Measurements from ENCODE around the gene SLC2A4.

SLC2A4 gene

GRCh38 chr17:7294614-7295153 is 13.2 kb downstream of the SLC2A4 start, which contains the start of gene YBX2:
Gene YBX2 (minus strand): TSS chr17:7294639. CDS start chr17:7294500, 139 bp downstream.
- no peaks in the 10 kb centered on the region for H3K36me3 ChIP-seq (ENCODE audit: insufficient read depth, low read depth, low read length)
- no peaks in the 10 kb centered on the region for H3K9me3 ChIP-seq (ENCODE audit: insufficient read depth, low read depth, low read length)
- H3K4me3 ChIP-seq (ENCODE audit: low read length) = peak within 1 kb of the TSS; percentile 66
- no peak within 1 kb of the TSS for H3K27ac ChIP-seq (ENCODE audit: low read length)
- H3K27me3 ChIP-seq (ENCODE audit: insufficient read depth, low read length) = peaks cover 35% of the 10 kb centered on the region
- no peaks in the 10 kb centered on the region; the same call in 1 of the 2 replicates for H3K4me1 ChIP-seq (ENCODE audit: insufficient read depth, low read length)
- no peak within 1 kb of the TSS; the same call in 1 of the 2 replicates for H3K9ac ChIP-seq (ENCODE audit: low read depth, low read length)

GRCh38 chr17:7295230-7296180 is 14.0 kb downstream of the SLC2A4 start:
- Histone ChIP-seq H3K27ac (ENCODE audit: low read length) (no peak overlapping the region), H3K27me3 (ENCODE audit: insufficient read depth, low read length) (peaks cover 35% of the 10 kb centered on the region), H3K9ac (ENCODE audit: low read depth, low read length) (no peak overlapping the region; the same call in 1 of the 2 replicates)

GRCh38 chr17:7296189-7296861 is 14.8 kb downstream of the SLC2A4 start:
- Histone ChIP-seq H3K27me3 (ENCODE audit: insufficient read depth, low read length) (peaks cover 35% of the 10 kb centered on the region), H3K4me3 (ENCODE audit: low read length) (peak overlapping the region; percentile 37; the same call in 1 of the 2 replicates), H3K4me1 (ENCODE audit: insufficient read depth, low read length) (no peaks in the 10 kb centered on the region; the same call in 1 of the 2 replicates), H3K9me3 (ENCODE audit: insufficient read depth, low read depth, low read length) (no peaks in the 10 kb centered on the region), H3K9ac (ENCODE audit: low read depth, low read length) (no peak overlapping the region), H3K36me3 (ENCODE audit: insufficient read depth, low read depth, low read length) (no peaks in the 10 kb centered on the region), H3K27ac (ENCODE audit: low read length) (no peak overlapping the region)

More at GRCh38 chr17:7295230-7296180, 14.0 kb downstream of the SLC2A4 start:
- H3K36me3 ChIP-seq (ENCODE audit: insufficient read depth, low read depth, low read length) = no peaks in the 10 kb centered on the region
- H3K4me1 ChIP-seq (ENCODE audit: insufficient read depth, low read length) = no peaks in the 10 kb centered on the region; the same call in 1 of the 2 replicates
- peak overlapping the region; percentile 66 for H3K4me3 ChIP-seq (ENCODE audit: low read length)
- no peaks in the 10 kb centered on the region for H3K9me3 ChIP-seq (ENCODE audit: insufficient read depth, low read depth, low read length)

GRCh38 chr17:7304179-7304578 is 22.7 kb downstream of the SLC2A4 start:
- Histone ChIP-seq H3K4me3 (ENCODE audit: low read length) (no peak overlapping the region), H3K4me1 (ENCODE audit: insufficient read depth, low read length) (peaks cover 1% of the 10 kb centered on the region; the same call in 1 of the 2 replicates), H3K27me3 (ENCODE audit: insufficient read depth, low read length) (no peaks in the 10 kb centered on the region; the same call in 1 of the 2 replicates), H3K9ac (ENCODE audit: low read depth, low read length) (no peak overlapping the region), H3K36me3 (ENCODE audit: insufficient read depth, low read depth, low read length) (peaks cover 5% of the 10 kb centered on the region), H3K9me3 (ENCODE audit: insufficient read depth, low read depth, low read length) (no peaks in the 10 kb centered on the region), H3K27ac (ENCODE audit: low read length) (no peak overlapping the region)

- H3K27me3 ChIP-seq (ENCODE audit: insufficient read depth, low read length) = no peaks in the 10 kb centered on the region
- peak within 1 kb of the TSS; percentile 99 for H3K9ac ChIP-seq (ENCODE audit: low read depth, low read length)
- H3K4me3 ChIP-seq (ENCODE audit: low read length) = peak within 1 kb of the TSS; percentile 96
- peaks cover 5% of the 10 kb centered on the region; the same call in 1 of the 2 replicates for H3K4me1 ChIP-seq (ENCODE audit: insufficient read depth, low read length)
- peaks cover 33% of the 10 kb centered on the region for H3K36me3 ChIP-seq (ENCODE audit: insufficient read depth, low read depth, low read length)
- no peaks in the 10 kb centered on the region for H3K9me3 ChIP-seq (ENCODE audit: insufficient read depth, low read depth, low read length)
- H3K27ac ChIP-seq (ENCODE audit: low read length) = peak within 1 kb of the TSS; percentile 80
Observed at GRCh38 chr17:7306911-7307685, 25.6 kb downstream of the SLC2A4 start, which contains the start of gene EIF5A. Gene EIF5A (plus strand): TSS chr17:7307628. CDS start chr17:7309636, 2,008 bp downstream.

- peak overlapping the region; percentile 96 for H3K4me3 ChIP-seq (ENCODE audit: low read length)
- no peaks in the 10 kb centered on the region for H3K27me3 ChIP-seq (ENCODE audit: insufficient read depth, low read length)
- no peaks in the 10 kb centered on the region for H3K9me3 ChIP-seq (ENCODE audit: insufficient read depth, low read depth, low read length)
- peaks cover 42% of the 10 kb centered on the region for H3K36me3 ChIP-seq (ENCODE audit: insufficient read depth, low read depth, low read length)
- peaks cover 5% of the 10 kb centered on the region; the same call in 1 of the 2 replicates for H3K4me1 ChIP-seq (ENCODE audit: insufficient read depth, low read length)
- H3K27ac ChIP-seq (ENCODE audit: low read length) = peak overlapping the region; percentile 80
- peak overlapping the region; percentile 99 for H3K9ac ChIP-seq (ENCODE audit: low read depth, low read length)
Observed at GRCh38 chr17:7307686-7308624, 26.4 kb downstream of the SLC2A4 start.

- H3K9ac ChIP-seq (ENCODE audit: low read depth, low read length) = peak overlapping the region; percentile 99
- H3K27ac ChIP-seq (ENCODE audit: low read length) = peak overlapping the region; percentile 80
- H3K4me3 ChIP-seq (ENCODE audit: low read length) = peak overlapping the region; percentile 96
- H3K27me3 ChIP-seq (ENCODE audit: insufficient read depth, low read length) = no peaks in the 10 kb centered on the region
- peaks cover 50% of the 10 kb centered on the region for H3K36me3 ChIP-seq (ENCODE audit: insufficient read depth, low read depth, low read length)
- H3K9me3 ChIP-seq (ENCODE audit: insufficient read depth, low read depth, low read length) = no peaks in the 10 kb centered on the region
- peaks cover 5% of the 10 kb centered on the region; the same call in 1 of the 2 replicates for H3K4me1 ChIP-seq (ENCODE audit: insufficient read depth, low read length)
Observed at GRCh38 chr17:7308625-7309433, 27.3 kb downstream of the SLC2A4 start.

- Histone ChIP-seq H3K9ac (ENCODE audit: low read depth, low read length) (peak overlapping the region; percentile 99; the same call in 1 of the 2 replicates), H3K4me3 (ENCODE audit: low read length) (peak overlapping the region; percentile 96), H3K9me3 (ENCODE audit: insufficient read depth, low read depth, low read length) (no peaks in the 10 kb centered on the region), H3K27ac (ENCODE audit: low read length) (no peak overlapping the region), H3K4me1 (ENCODE audit: insufficient read depth, low read length) (peaks cover 5% of the 10 kb centered on the region; the same call in 1 of the 2 replicates), H3K36me3 (ENCODE audit: insufficient read depth, low read depth, low read length) (peaks cover 55% of the 10 kb centered on the region), H3K27me3 (ENCODE audit: insufficient read depth, low read length) (no peaks in the 10 kb centered on the region)
Observed at GRCh38 chr17:7309628-7310027, 28.1 kb downstream of the SLC2A4 start.

GRCh38 chr17:7311110-7311705 is 29.7 kb downstream of the SLC2A4 start:
- Histone ChIP-seq H3K9me3 (ENCODE audit: insufficient read depth, low read depth, low read length) (no peaks in the 10 kb centered on the region), H3K4me1 (ENCODE audit: insufficient read depth, low read length) (peaks cover 5% of the 10 kb centered on the region; the same call in 1 of the 2 replicates), H3K9ac (ENCODE audit: low read depth, low read length) (no peak overlapping the region), H3K27me3 (ENCODE audit: insufficient read depth, low read length) (no peaks in the 10 kb centered on the region), H3K4me3 (ENCODE audit: low read length) (no peak overlapping the region), H3K36me3 (ENCODE audit: insufficient read depth, low read depth, low read length) (peaks cover 61% of the 10 kb centered on the region), H3K27ac (ENCODE audit: low read length) (no peak overlapping the region)
